Ovary (tissue), 3 donors: ENCODE measurements around the gene ZSCAN4.

Experiments used
- CTCF ChIP-seq, 3 donors: fragments of 450-650 bp in 2 of 3; fragments of 200-600 bp in 1 of 3; IDR thresholded peaks; one replicate each; pipeline versions ENCODE4 v1.5.1 to v1.8.0; 2016 to 2022; ENCODE audit warnings: antibody characterized with exemption in 3 of 3, mild to moderate bottlenecking in 1 of 3
- POLR2A ChIP-seq: fragments of 450-650 bp; IDR thresholded peaks from one replicate; pipeline ENCODE4 v1.6.1; 2017; ENCODE audit warnings: antibody characterized with exemption, mild to moderate bottlenecking, moderate library complexity
- donor health status: DM: no; HTN: no; CAD: no.

GRCh38 chr19:57671124-57671895 is 2.6 kb downstream of the ZSCAN4 start:
- TF ChIP-seq CTCF (IDR thresholded peaks at IDR 0.05) (no peak), POLR2A (no peak)
